Measurements from ENCODE around the gene ZG16B.

The ZG16B gene

GRCh38 chr16:2825049-2825742 lies 4.9 kb upstream of the ZG16B start:
- DNase-seq (ENCODE audit: low read depth): no peak

GRCh38 chr16:2825906-2826305 lies 4.2 kb upstream of the ZG16B start:
- no peak for DNase-seq (ENCODE audit: low read depth)

GRCh38 chr16:2826591-2827373 lies 3.3 kb upstream of the ZG16B start:
- no peak for DNase-seq (ENCODE audit: low read depth)

GRCh38 chr16:2827374-2827791 lies 2.7 kb upstream of the ZG16B start:
- DNase-seq (ENCODE audit: low read depth): no peak

- no peak for DNase-seq (ENCODE audit: low read depth)
Observed at GRCh38 chr16:2827831-2828520, 2.1 kb upstream of the ZG16B start.

- DNase-seq (ENCODE audit: low read depth): no peak
Observed at GRCh38 chr16:2828521-2828840, 1.6 kb upstream of the ZG16B start.

GRCh38 chr16:2828876-2829430 lies 1.1 kb upstream of the ZG16B start:
- DNase-seq (ENCODE audit: low read depth): no peak

- no peak for DNase-seq (ENCODE audit: low read depth)
Observed at GRCh38 chr16:2830355-2830695, 222 bp downstream of the ZG16B start.

- no peak for DNase-seq (ENCODE audit: low read depth)
Observed at GRCh38 chr16:2831203-2831602, 1.1 kb downstream of the ZG16B start.

- DNase-seq (ENCODE audit: low read depth): no peak
Observed at GRCh38 chr16:2833776-2834175, 3.7 kb downstream of the ZG16B start.

- no peak for DNase-seq (ENCODE audit: low read depth)
Observed at GRCh38 chr16:2834968-2835367, 4.9 kb downstream of the ZG16B start.

- no peak for DNase-seq (ENCODE audit: low read depth)
Observed at GRCh38 chr16:2835638-2836493, 5.8 kb downstream of the ZG16B start.

GRCh38 chr16:2836646-2837508 lies 6.8 kb downstream of the ZG16B start:
- DNase-seq (ENCODE audit: low read depth): no peak

- no peak for DNase-seq (ENCODE audit: low read depth)
Observed at GRCh38 chr16:2838928-2839327, 8.8 kb downstream of the ZG16B start.

- no peak for DNase-seq (ENCODE audit: low read depth)
Observed at GRCh38 chr16:2839650-2840450, 9.7 kb downstream of the ZG16B start.

- DNase-seq (ENCODE audit: low read depth): no peak
Observed at GRCh38 chr16:2840914-2841313, 10.8 kb downstream of the ZG16B start.

GRCh38 chr16:2841606-2842339 lies 11.7 kb downstream of the ZG16B start:
- DNase-seq (ENCODE audit: low read depth): no peak

GRCh38 chr16:2842340-2843000 lies 12.4 kb downstream of the ZG16B start:
- DNase-seq (ENCODE audit: low read depth): peak; percentile 41

GRCh38 chr16:2843526-2843925 lies 13.4 kb downstream of the ZG16B start:
- no peak for DNase-seq (ENCODE audit: low read depth)
